Activated B cell treated with CpG ODN at 0.5 μM for 24 hours (primary cell): Measurements from ENCODE around the gene CERS6. TPM values are rescaled to one million over a fixed set of nuclear protein-coding genes. Genes with fewer than 3 reads are reported as not detected.

Source experiments
- ATAC-seq: fragments of 200-7000 bp; cut with Tn5 transposase; one replicate; pipeline ENCODE4 v1.10.0; 2021; ENCODE audit warnings: low read depth, mild to moderate bottlenecking, moderate library complexity
- CTCF ChIA-PET: fragments of 350-600 bp; sonication (Branson Sonifier 250); formaldehyde crosslinking; loops from one replicate; lab custom pipeline; 2021; ENCODE audit warnings: antibody characterized with exemption; lab: Charles Lee
- POLR2A ChIA-PET: fragments of 350-600 bp; sonication (Branson Sonifier 250); formaldehyde crosslinking; loops from one replicate; lab custom pipeline; 2021; ENCODE audit warnings: antibody characterized with exemption; lab: Charles Lee
- DNase-seq: peaks from one replicate; pipeline ENCODE4 v3.0.0; 2022
- H3K27ac Mint-ChIP-seq: one replicate; pipeline ENCODE4 v1.8.0; 2020; ENCODE audit warnings: mixed read lengths
- H3K27me3 Mint-ChIP-seq: one replicate; pipeline ENCODE4 v1.8.0; 2021; ENCODE audit warnings: mixed read lengths
- H3K36me3 Mint-ChIP-seq: one replicate; pipeline ENCODE4 v1.8.0; 2021; ENCODE audit warnings: low read depth, mixed read lengths
- H3K4me1 Mint-ChIP-seq: one replicate; pipeline ENCODE4 v1.8.0; 2021; ENCODE audit warnings: mixed read lengths
- H3K4me3 Mint-ChIP-seq: one replicate; pipeline ENCODE4 v1.8.0; 2020; ENCODE audit warnings: mild to moderate bottlenecking, mixed read lengths
- H3K9me3 Mint-ChIP-seq: one replicate; pipeline ENCODE4 v1.8.0; 2020; ENCODE audit warnings: mixed read lengths
- CTCF ChIP-seq: fragments of 200-600 bp; IDR thresholded peaks from one replicate; pipeline ENCODE4 v1.8.0; 2022; ENCODE audit warnings: antibody characterized with exemption, mild to moderate bottlenecking
- intact Hi-C: fragments of 100-400 bp; cut with micrococcal nuclease; formaldehyde crosslinking; loops from one replicate; pipeline ENCODE4 v1.15.1; 2024
- total RNA-seq: library from RNA; stranded (reverse); gene quantifications from 2 replicates; pipeline ENCODE4 v1.2.3, GENCODE V29; 2022

The CERS6 gene
- total RNA-seq, 1 donor from 2014 or later = 5.3 TPM

- no peak for ATAC-seq
- H3K4me3 Mint-ChIP-seq = no peak overlapping the region
These were observed 282.0 kb downstream of the CERS6 start for GRCh38 chr2:168738062-168738461.

GRCh38 chr2:168740360-168740759 is 284.3 kb downstream of the CERS6 start:
- H3K4me3 Mint-ChIP-seq = no peak overlapping the region
- no peak overlapping the region for H3K27ac Mint-ChIP-seq
- H3K4me1 Mint-ChIP-seq = no peaks in the 10 kb centered on the region
- H3K36me3 Mint-ChIP-seq = peaks cover 1% of the 10 kb centered on the region
- TF ChIP-seq CTCF = no peak
- ChIA-PET POLR2A (no interaction called here), CTCF (interaction anchor here (1.3 kb wide), 1 partner anchor 394 kb away, joined by 3 read pairs; no protein-coding TSS in a partner anchor)
- intact Hi-C loops = no loop called here
- no peaks in the 10 kb centered on the region for H3K27me3 Mint-ChIP-seq
- DNase-seq (no peak), ATAC-seq (no peak)
- no peaks in the 10 kb centered on the region for H3K9me3 Mint-ChIP-seq

More at GRCh38 chr2:168738062-168738461, 282.0 kb downstream of the CERS6 start:
- Mint-ChIP-seq H3K36me3 (no peaks in the 10 kb centered on the region), H3K4me1 (no peaks in the 10 kb centered on the region), H3K27me3 (no peaks in the 10 kb centered on the region), H3K9me3 (no peaks in the 10 kb centered on the region), H3K27ac (no peak overlapping the region)
- ChIA-PET CTCF (no interaction called here), POLR2A (no interaction called here)
- intact Hi-C loops = no loop called here
- no peak for DNase-seq
- TF ChIP-seq CTCF = no peak

DNA sequence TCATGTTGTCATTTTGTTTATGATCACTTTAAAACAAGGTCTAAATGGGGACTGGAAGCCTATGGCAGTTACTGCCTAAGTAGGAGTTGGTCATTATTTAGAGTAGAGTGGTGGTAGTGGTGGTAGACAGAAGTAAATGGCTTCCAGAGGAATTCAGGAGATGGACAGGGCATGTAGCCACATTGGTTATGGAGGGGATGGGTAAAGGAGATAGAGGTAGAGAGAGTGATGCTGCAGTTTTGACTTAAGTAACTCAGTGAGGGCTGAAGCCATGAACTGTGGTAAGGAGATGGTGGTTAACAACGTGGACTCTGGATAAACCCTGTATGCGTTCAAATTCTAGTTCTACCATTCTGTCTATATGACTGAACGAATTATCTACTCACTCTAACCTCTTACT is 284.7 kb downstream of the CERS6 start:
- H3K27ac Mint-ChIP-seq = no peak overlapping the region
- CTCF ChIA-PET = interaction anchor here (1.3 kb wide), 1 partner anchor 394 kb away, joined by 3 read pairs; no protein-coding TSS in a partner anchor

GRCh38 chr2:168742258-168742932 is 286.3 kb downstream of the CERS6 start:
- ChIA-PET CTCF (no interaction called here), POLR2A (no interaction called here)
- intact Hi-C loops = no loop called here
- Mint-ChIP-seq H3K4me3 (no peak overlapping the region), H3K9me3 (no peaks in the 10 kb centered on the region), H3K36me3 (peaks cover 1% of the 10 kb centered on the region), H3K27ac (no peak overlapping the region), H3K4me1 (no peaks in the 10 kb centered on the region), H3K27me3 (no peaks in the 10 kb centered on the region)
- DNase-seq (no peak), ATAC-seq (no peak)
- TF ChIP-seq CTCF = no peak

More for the DNA sequence above, 284.7 kb downstream of the CERS6 start:
- POLR2A ChIA-PET = no interaction called here
- no peaks in the 10 kb centered on the region for H3K4me1 Mint-ChIP-seq
- no peaks in the 10 kb centered on the region for H3K27me3 Mint-ChIP-seq
- H3K4me3 Mint-ChIP-seq = no peak overlapping the region
- H3K9me3 Mint-ChIP-seq = no peaks in the 10 kb centered on the region
- intact Hi-C loops = no loop called here
- no peak for TF ChIP-seq CTCF
- peaks cover 1% of the 10 kb centered on the region for H3K36me3 Mint-ChIP-seq
- no peak for ATAC-seq
- no peak for DNase-seq

DNA sequence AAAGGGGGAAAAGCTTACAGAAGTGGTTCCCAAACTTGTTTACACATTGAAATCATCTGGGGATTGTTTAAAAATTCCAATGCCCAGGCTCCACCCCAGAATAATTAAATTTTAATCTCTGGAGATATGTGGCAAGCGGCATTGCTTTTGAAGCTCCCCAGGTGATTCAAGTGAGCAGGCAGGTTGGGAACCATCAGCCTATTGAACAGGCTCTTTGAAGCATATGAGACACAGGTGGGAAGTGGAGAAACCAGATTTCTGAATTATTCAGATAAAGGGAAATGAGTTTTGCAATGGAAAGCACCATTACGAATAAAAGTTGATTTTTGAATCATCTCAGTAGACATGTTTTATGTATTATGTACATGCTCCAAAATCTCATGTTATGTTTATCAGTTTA is 288.8 kb downstream of the CERS6 start:
- ATAC-seq = no peak
- Mint-ChIP-seq H3K4me1 (no peaks in the 10 kb centered on the region), H3K27me3 (no peaks in the 10 kb centered on the region), H3K27ac (no peak overlapping the region), H3K4me3 (no peak overlapping the region), H3K9me3 (no peaks in the 10 kb centered on the region), H3K36me3 (peaks cover 1% of the 10 kb centered on the region)
- no peak for DNase-seq
- intact Hi-C loops = no loop called here
- ChIA-PET POLR2A (no interaction called here), CTCF (no interaction called here)
- no peak for TF ChIP-seq CTCF
